SK-N-MC (cell line): ENCODE data around the gene NACC2.

Source experiments
- DNase-seq: peaks from one replicate; pipeline ENCODE4 v3.0.0-alpha.2; 2011; ENCODE audit warnings: low read depth, low spot score
- H3K27ac ChIP-seq: fragments of 200-600 bp; sonication (generic); 2 replicates; pipeline ENCODE4 v1.5.1; 2016; ENCODE audit warnings: mixed run types
- H3K36me3 ChIP-seq: fragments of 200-600 bp; sonication (generic); 2 replicates; pipeline ENCODE4 v1.6.1; 2017; ENCODE audit warnings: antibody characterized with exemption, low read length, mixed read lengths; ENCODE audit not compliant: insufficient read depth
- H3K4me3 ChIP-seq: fragments of 200-600 bp; sonication (generic); 2 replicates; pipeline ENCODE4 v1.5.1; 2016
- H3K9ac ChIP-seq: fragments of 200-600 bp; sonication (generic); 2 replicates; pipeline ENCODE4 v1.8.0; 2017; ENCODE audit warnings: mixed run types, mixed read lengths; ENCODE audit not compliant: insufficient read length
- H3K9me3 ChIP-seq: fragments of 200-600 bp; sonication (generic); 2 replicates; pipeline ENCODE4 v1.6.1; 2017; ENCODE audit warnings: low read depth, mild to moderate bottlenecking, antibody characterized with exemption, low read length, moderate library complexity, mixed read lengths
- EZH2 ChIP-seq: fragments of 200-600 bp; sonication (generic); IDR thresholded peaks from one replicate; pipeline ENCODE4 v1.6.1; 2017; ENCODE audit warnings: antibody characterized with exemption
- FOXP2 ChIP-seq: optimal IDR thresholded peaks from 2 replicates; pipeline ENCODE3; 2011; ENCODE audit warnings: mild to moderate bottlenecking, moderate library complexity; ENCODE audit not compliant: insufficient read depth; ENCODE audit errors: extremely low read length, control extremely low read depth
- POLR2AphosphoS5 ChIP-seq: IDR thresholded peaks from 2 replicates; pipeline ENCODE4 v1.6.1; 2012; ENCODE audit warnings: mild to moderate bottlenecking, low read depth, low read length, borderline replicate concordance

NACC2 gene

GRCh38 chr9:136140046-136140445 is 45.0 kb upstream of the NACC2 start:
- no peak for DNase-seq
- no peak for TF ChIP-seq EZH2
- TF ChIP-seq FOXP2, result no peak
- no peak for TF ChIP-seq POLR2AphosphoS5

DNA sequence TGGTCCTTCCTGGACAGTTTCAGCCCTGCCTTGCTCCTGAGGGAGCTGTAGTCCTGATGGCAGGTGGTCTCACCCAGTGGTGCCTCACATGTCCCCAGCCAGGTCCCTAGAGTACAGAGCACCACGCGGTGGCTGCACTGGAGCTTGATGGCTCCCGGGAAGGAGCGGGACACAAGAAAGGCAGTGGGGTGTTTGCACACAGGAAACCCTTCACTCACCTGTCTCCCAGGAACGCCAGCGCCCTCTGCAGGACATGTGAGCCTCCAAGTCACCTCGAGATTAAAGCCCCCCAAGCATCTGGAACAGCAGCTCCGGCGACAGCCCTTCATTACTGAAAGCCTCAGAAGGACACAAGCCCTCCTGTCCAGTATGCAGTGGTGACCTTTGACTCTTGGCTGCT is 43.5 kb upstream of the NACC2 start:
- H3K9me3 ChIP-seq, result no peaks in the 10 kb centered on the region
- H3K27ac ChIP-seq, result no peak overlapping the region
- DNase-seq, result peak; percentile 22
- no peak overlapping the region for H3K9ac ChIP-seq
- TF ChIP-seq FOXP2, result no peak
- no peak for TF ChIP-seq POLR2AphosphoS5
- TF ChIP-seq EZH2, result no peak
- no peak overlapping the region for H3K4me3 ChIP-seq
- H3K36me3 ChIP-seq, result no peaks in the 10 kb centered on the region

More at GRCh38 chr9:136140046-136140445, 45.0 kb upstream of the NACC2 start:
- no peak overlapping the region for H3K9ac ChIP-seq
- H3K4me3 ChIP-seq, result no peak overlapping the region
- H3K9me3 ChIP-seq, result no peaks in the 10 kb centered on the region
- no peak overlapping the region for H3K27ac ChIP-seq
- no peaks in the 10 kb centered on the region for H3K36me3 ChIP-seq

GRCh38 chr9:136137321-136138265 is 42.5 kb upstream of the NACC2 start:
- Histone ChIP-seq H3K9ac (no peak overlapping the region), H3K4me3 (no peak overlapping the region), H3K9me3 (no peaks in the 10 kb centered on the region), H3K36me3 (no peaks in the 10 kb centered on the region), H3K27ac (no peak overlapping the region)
- no peak for TF ChIP-seq POLR2AphosphoS5
- TF ChIP-seq EZH2, result no peak
- TF ChIP-seq FOXP2, result no peak
- DNase-seq, result no peak

GRCh38 chr9:136136127-136136925 is 41.2 kb upstream of the NACC2 start:
- no peak overlapping the region for H3K27ac ChIP-seq
- DNase-seq, result no peak
- H3K36me3 ChIP-seq, result no peaks in the 10 kb centered on the region
- H3K4me3 ChIP-seq, result no peak overlapping the region
- TF ChIP-seq FOXP2 (no peak), POLR2AphosphoS5 (no peak), EZH2 (no peak)
- no peak overlapping the region for H3K9ac ChIP-seq
- no peaks in the 10 kb centered on the region for H3K9me3 ChIP-seq

DNA sequence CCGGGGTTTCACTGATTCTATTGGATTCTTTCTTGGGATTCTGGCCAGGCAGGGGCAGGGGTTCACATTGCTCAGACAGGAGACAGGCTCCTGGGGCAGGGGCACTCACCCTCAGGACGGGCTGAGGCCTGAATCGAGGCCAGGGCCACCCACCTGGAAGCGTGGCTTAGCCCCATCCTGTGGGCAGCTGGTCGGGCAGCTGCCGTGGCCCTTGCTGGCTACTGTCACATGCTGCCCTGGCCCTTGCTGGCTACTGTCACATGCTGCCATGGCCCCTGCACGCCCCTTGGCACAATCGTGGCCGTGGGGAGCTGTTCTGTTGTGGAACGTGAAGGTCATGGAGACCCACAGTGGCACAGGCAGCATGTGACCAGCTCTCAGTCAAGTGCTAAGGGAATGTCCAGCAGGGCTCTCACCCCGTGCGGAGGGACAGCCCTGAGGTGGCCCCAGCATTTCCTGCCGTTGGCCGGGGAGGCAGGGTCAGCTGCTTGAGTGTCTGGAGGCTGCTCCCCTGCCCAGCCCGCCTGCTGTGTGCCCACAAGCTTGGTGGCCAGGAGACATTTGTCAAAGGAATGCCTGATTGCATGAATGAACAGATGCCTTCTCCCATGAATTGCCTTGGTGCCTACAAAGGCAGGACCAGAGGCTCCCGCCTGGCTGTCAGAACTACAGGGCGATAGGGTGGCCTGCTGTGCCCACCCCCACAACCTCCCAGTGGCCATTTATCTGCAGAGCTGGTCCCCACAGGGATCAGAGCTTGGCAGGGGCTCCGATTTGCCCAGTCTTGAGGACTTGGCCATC is 40.4 kb upstream of the NACC2 start:
- no peak for TF ChIP-seq POLR2AphosphoS5
- no peak for TF ChIP-seq FOXP2
- TF ChIP-seq EZH2, result no peak
- Histone ChIP-seq H3K4me3 (no peak overlapping the region), H3K9me3 (no peaks in the 10 kb centered on the region), H3K27ac (no peak overlapping the region), H3K9ac (no peak overlapping the region), H3K36me3 (no peaks in the 10 kb centered on the region)
- DNase-seq, result no peak

DNA sequence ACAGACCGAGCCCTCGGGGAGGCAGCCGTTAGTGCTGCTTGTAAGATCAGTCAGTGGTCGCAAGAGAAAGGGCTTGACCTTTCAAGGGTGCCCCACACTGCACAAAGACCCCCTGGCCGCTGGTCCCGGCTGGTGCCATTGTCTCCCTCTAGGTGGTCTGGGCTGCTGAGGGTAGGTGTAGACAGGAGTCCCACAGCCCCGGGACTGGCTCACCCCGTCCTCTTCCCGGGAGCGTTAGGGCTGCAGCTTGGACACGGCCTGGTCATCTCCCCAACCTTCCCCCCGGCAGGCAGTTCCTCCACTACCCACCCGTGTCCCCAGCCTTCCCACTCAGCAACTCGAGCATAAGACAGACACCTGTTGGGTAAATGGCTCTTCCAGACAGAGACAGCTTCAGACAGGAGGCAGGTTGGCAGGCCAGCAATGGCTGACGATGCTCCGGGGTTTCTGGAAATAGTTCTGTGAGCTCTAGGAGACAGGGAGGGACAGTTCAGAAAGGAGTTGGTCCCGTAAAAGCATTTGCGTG is 38.9 kb upstream of the NACC2 start:
- H3K9ac ChIP-seq, result no peak overlapping the region
- H3K27ac ChIP-seq, result no peak overlapping the region
- H3K36me3 ChIP-seq, result no peaks in the 10 kb centered on the region
- H3K4me3 ChIP-seq, result peak overlapping the region; percentile 82
- no peaks in the 10 kb centered on the region for H3K9me3 ChIP-seq
- TF ChIP-seq POLR2AphosphoS5 (no peak), FOXP2 (no peak), EZH2 (no peak)
- DNase-seq, result no peak

GRCh38 chr9:136133191-136133958 is 38.3 kb upstream of the NACC2 start:
- no peak for DNase-seq
- Histone ChIP-seq H3K36me3 (no peaks in the 10 kb centered on the region), H3K4me3 (peak overlapping the region; percentile 82), H3K9ac (no peak overlapping the region), H3K27ac (no peak overlapping the region), H3K9me3 (no peaks in the 10 kb centered on the region)
- TF ChIP-seq FOXP2 (no peak), EZH2 (no peak), POLR2AphosphoS5 (no peak)
